Suprapubic skin (tissue), 4 donors: ENCODE data around the gene ROBO2.

ENCODE experiments used
- CTCF ChIP-seq, 2 donors: fragments of 200-600 bp in 1 of 2; fragments of 450-650 bp in 1 of 2; sonication (generic) in 1 of 2; IDR thresholded peaks; one replicate each; pipeline ENCODE4 v1.5.1; 2016 to 2019; ENCODE audit warnings: antibody characterized with exemption in 2 of 2, mild to moderate bottlenecking in 1 of 2, moderate library complexity in 1 of 2
- EP300 ChIP-seq: sonication (generic); formaldehyde crosslinking; IDR thresholded peaks from one replicate; pipeline ENCODE4 v1.6.1; 2017; ENCODE audit warnings: antibody characterized with exemption
- POLR2A ChIP-seq, 2 donors: fragments of 450-650 bp; IDR thresholded peaks; one replicate each; pipeline ENCODE4 v1.6.1; 2017; ENCODE audit warnings: antibody characterized with exemption in 2 of 2, mild to moderate bottlenecking in 2 of 2, moderate library complexity in 2 of 2
- POLR2AphosphoS5 ChIP-seq, 3 donors: sonication (generic); formaldehyde crosslinking; IDR thresholded peaks; one replicate each; pipeline ENCODE4 v1.6.1; 2017; ENCODE audit warnings: antibody characterized with exemption in 3 of 3

- no peak for TF ChIP-seq CTCF (IDR thresholded peaks at IDR 0.05)
- TF ChIP-seq POLR2A (IDR thresholded peaks at IDR 0.05): no peak
- TF ChIP-seq POLR2AphosphoS5 (IDR thresholded peaks at IDR 0.05): no peak
- TF ChIP-seq EP300: no peak
Measured at GRCh38 chr3:77328690-77329089, 288.8 kb downstream of the ROBO2 start.
